ENCODE data around the gene DOCK11. TPM values are rescaled to one million over a fixed set of nuclear protein-coding genes. Genes with fewer than 3 reads are reported as not detected.

DOCK11 gene
- total RNA-seq, 6 experiments from 2014 or later = 1.1 to 4.4 (median 3.2) TPM

DNA sequence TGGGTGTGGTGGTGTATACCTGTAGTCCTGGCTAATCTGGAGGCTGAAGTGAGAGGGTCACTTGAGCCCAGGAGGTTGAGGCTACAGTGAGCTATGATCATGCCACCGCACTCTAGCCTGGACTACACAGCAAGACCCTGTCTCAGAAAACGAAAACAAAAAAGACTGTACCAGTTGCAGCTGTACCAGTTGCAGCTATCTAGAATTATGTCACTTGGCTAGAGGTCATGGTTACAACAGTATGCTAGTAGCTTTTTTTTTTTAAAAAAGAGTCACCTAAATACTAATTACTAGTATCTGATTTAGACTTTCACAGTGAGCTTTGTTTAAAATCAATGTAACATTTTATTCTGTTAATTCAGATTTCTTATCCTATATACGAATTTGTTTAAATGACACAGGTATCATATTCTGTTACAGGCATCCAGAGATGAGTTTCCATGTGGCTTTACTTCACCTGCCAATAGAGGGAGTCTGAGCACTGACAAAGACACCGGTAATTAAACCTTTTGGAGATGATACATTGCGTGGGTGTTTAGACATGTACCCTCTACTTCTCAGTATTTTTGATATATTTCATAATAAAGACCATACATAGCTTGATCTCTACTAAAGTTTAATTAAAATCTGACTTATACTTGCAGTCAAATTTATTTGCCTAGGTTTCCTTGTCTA, 131.6 kb downstream of the DOCK11 start:
- Histone ChIP-seq H3K4me1 (peaks cover 0 to 10% (median 0%) of the 10 kb centered on the region in 4 donors), H3K4me3 (no peak overlapping the region), H3K27ac (peak overlapping the region in 1 of 3 donors; percentile 29), H3K36me3 (no peaks in the 10 kb centered on the region), H3K9me3 (no peaks in the 10 kb centered on the region), H3K27me3 (no peaks in the 10 kb centered on the region)
- ATAC-seq = peak; percentile 72 to 84 (median 77)
- 26% methylated on average over 5 of the region's 5 CpGs for WGBS (ENCODE audit: insufficient coverage, low coverage, low lambda C conversion rate, missing lambda C conversion rate)
- intact Hi-C loops (cut with DNase I) = no loop called here
- no peak for DNase-seq
- TF ChIP-seq, protein P1, sequence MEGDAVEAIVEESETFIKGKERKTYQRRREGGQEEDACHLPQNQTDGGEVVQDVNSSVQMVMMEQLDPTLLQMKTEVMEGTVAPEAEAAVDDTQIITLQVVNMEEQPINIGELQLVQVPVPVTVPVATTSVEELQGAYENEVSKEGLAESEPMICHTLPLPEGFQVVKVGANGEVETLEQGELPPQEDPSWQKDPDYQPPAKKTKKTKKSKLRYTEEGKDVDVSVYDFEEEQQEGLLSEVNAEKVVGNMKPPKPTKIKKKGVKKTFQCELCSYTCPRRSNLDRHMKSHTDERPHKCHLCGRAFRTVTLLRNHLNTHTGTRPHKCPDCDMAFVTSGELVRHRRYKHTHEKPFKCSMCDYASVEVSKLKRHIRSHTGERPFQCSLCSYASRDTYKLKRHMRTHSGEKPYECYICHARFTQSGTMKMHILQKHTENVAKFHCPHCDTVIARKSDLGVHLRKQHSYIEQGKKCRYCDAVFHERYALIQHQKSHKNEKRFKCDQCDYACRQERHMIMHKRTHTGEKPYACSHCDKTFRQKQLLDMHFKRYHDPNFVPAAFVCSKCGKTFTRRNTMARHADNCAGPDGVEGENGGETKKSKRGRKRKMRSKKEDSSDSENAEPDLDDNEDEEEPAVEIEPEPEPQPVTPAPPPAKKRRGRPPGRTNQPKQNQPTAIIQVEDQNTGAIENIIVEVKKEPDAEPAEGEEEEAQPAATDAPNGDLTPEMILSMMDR (IDR thresholded peaks at IDR 0.05) = peak; percentile 48 to 60 (median 54)
- no peak for TF ChIP-seq POLR2A (IDR thresholded peaks at IDR 0.05)

DNA sequence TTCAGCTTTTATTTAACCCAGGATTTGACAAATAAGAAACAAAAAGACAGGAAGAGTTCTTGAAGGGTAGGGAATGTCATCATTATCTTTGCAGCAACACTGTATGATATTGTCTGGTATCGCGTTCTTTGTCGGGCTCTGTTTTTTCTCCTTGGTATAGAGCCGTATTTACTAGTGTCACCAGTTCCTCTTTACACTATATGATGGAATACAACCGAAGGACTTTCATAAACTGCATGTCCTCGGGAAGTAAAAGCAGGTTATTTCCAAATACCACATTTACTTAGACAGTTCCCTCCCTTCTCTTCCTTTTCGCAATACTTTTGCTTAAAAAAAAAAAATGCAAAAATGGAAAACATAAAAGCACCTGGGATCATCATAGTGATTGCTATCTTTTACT, 135.2 kb downstream of the DOCK11 start:
- Histone ChIP-seq H3K27ac (no peak overlapping the region), H3K36me3 (no peaks in the 10 kb centered on the region), H3K27me3 (no peaks in the 10 kb centered on the region), H3K9me3 (no peaks in the 10 kb centered on the region), H3K4me3 (no peak overlapping the region), H3K4me1 (peaks cover 0 to 10% (median 0%) of the 10 kb centered on the region in 4 donors)
- intact Hi-C loops (cut with DNase I) = loop anchor here in 1 of 2 donors (10.0 kb wide), 1 partner anchor 414 kb away; no protein-coding TSS in a partner anchor
- WGBS (ENCODE audit: insufficient coverage, low coverage, low lambda C conversion rate, missing lambda C conversion rate) = 67% methylated on average over 7 of the region's 7 CpGs
- no peak for DNase-seq
- TF ChIP-seq, protein P1 (IDR thresholded peaks at IDR 0.05) = no peak
- TF ChIP-seq POLR2A (IDR thresholded peaks at IDR 0.05) = no peak
- ATAC-seq = peak in 1 of 4 donors; percentile 10

DNA sequence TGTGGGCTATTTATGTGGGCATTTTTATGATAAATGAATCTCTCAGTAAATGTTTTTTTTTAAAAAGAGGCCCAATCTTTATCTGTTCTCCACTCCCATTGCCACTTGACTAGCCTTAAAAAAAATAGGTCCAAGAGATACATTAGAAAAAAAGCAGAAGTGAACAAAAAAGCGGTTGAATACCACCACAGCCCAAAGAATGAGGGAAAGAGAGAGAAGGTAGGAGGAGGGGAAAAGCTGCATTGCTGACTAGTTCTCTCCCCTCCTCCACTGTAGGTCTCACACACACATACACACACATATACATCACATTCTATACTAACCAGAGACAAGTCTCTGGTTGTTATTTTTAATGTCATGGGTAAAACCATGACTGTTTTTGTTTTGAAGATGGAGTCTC, 136.0 kb downstream of the DOCK11 start:
- H3K9me3 ChIP-seq = no peaks in the 10 kb centered on the region
- intact Hi-C loops (cut with DNase I) = loop anchor here in 1 of 2 donors (10.0 kb wide), 1 partner anchor 413 kb away; no protein-coding TSS in a partner anchor
- H3K4me1 ChIP-seq = peaks cover 0 to 9% (median 0%) of the 10 kb centered on the region in 4 donors
- H3K27ac ChIP-seq = no peak overlapping the region
- H3K36me3 ChIP-seq = no peaks in the 10 kb centered on the region
- WGBS (ENCODE audit: insufficient coverage, low coverage, low lambda C conversion rate, missing lambda C conversion rate) = 83% methylated on average over 1 of the region's 1 CpG
- H3K4me3 ChIP-seq = no peak overlapping the region
- DNase-seq = no peak
- no peaks in the 10 kb centered on the region for H3K27me3 ChIP-seq
- ATAC-seq = no peak
- TF ChIP-seq POLR2A (IDR thresholded peaks at IDR 0.05) = no peak
- TF ChIP-seq, protein P1 (IDR thresholded peaks at IDR 0.05) = no peak

DNA sequence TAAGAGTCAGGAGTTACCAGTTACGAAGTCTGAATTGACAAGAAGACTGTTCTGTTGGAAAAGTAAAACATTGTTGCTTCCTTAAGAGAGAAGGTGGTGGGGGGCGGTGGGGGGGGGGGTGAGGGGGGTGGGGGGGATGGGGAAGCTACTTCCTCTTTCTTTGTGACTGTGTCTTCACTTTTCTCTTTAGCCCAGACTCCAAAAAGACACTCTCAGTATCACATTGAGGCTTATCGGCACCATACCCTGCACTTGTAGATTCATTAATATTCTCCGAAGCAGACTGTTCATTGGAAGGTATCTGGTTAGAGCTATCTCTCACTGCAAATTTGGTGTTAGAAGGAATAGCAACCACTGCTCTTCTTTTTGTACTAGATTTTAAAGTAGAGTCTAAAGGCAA, 137.2 kb downstream of the DOCK11 start:
- Histone ChIP-seq H3K36me3 (no peaks in the 10 kb centered on the region), H3K27ac (no peak overlapping the region), H3K4me1 (no peaks in the 10 kb centered on the region), H3K9me3 (no peaks in the 10 kb centered on the region), H3K4me3 (no peak overlapping the region), H3K27me3 (no peaks in the 10 kb centered on the region)
- WGBS (ENCODE audit: insufficient coverage, low coverage, low lambda C conversion rate, missing lambda C conversion rate) = 58% methylated on average over 4 of the region's 4 CpGs
- TF ChIP-seq, protein P1 (IDR thresholded peaks at IDR 0.05) = no peak
- no peak for ATAC-seq
- DNase-seq = no peak
- intact Hi-C loops (cut with DNase I) = loop anchor here in 1 of 2 donors (10.0 kb wide), 1 partner anchor 412 kb away; no protein-coding TSS in a partner anchor
